ENCODE results near the gene SLC6A19.

SLC6A19 gene

GRCh38 chr5:1181451-1182359 lies 19.7 kb upstream of the SLC6A19 start:
- DNase-seq, result no peak

- no peak for DNase-seq
Observed at GRCh38 chr5:1182360-1182632, 19.1 kb upstream of the SLC6A19 start.

GRCh38 chr5:1182633-1183423 lies 18.6 kb upstream of the SLC6A19 start:
- DNase-seq, result no peak

- DNase-seq, result no peak
Observed at GRCh38 chr5:1183424-1184162, 17.8 kb upstream of the SLC6A19 start.

- no peak for DNase-seq
Observed at GRCh38 chr5:1184163-1184470, 17.3 kb upstream of the SLC6A19 start.

GRCh38 chr5:1184481-1184880 lies 16.9 kb upstream of the SLC6A19 start:
- no peak for DNase-seq

- no peak for DNase-seq
Observed at GRCh38 chr5:1185038-1185627, 16.3 kb upstream of the SLC6A19 start.

GRCh38 chr5:1185629-1186350 lies 15.6 kb upstream of the SLC6A19 start:
- no peak for DNase-seq

GRCh38 chr5:1186351-1187233 lies 14.8 kb upstream of the SLC6A19 start:
- no peak for DNase-seq

- DNase-seq, result no peak
Observed at GRCh38 chr5:1187234-1187949, 14.0 kb upstream of the SLC6A19 start.

- no peak for DNase-seq
Observed at GRCh38 chr5:1187950-1188334, 13.5 kb upstream of the SLC6A19 start.

GRCh38 chr5:1188464-1188863 lies 12.9 kb upstream of the SLC6A19 start:
- no peak for DNase-seq

GRCh38 chr5:1189269-1189668 lies 12.1 kb upstream of the SLC6A19 start:
- DNase-seq, result no peak

- DNase-seq, result no peak
Observed at GRCh38 chr5:1190278-1190677, 11.1 kb upstream of the SLC6A19 start.

- DNase-seq, result no peak
Observed at GRCh38 chr5:1190837-1191239, 10.6 kb upstream of the SLC6A19 start.

GRCh38 chr5:1192971-1193590 lies 8.3 kb upstream of the SLC6A19 start:
- DNase-seq, result no peak

- no peak for DNase-seq
Observed at GRCh38 chr5:1193591-1193985, 7.8 kb upstream of the SLC6A19 start.

- DNase-seq, result no peak
Observed at GRCh38 chr5:1194378-1194777, 7.0 kb upstream of the SLC6A19 start.

GRCh38 chr5:1195439-1195838 lies 6.0 kb upstream of the SLC6A19 start:
- DNase-seq, result no peak

GRCh38 chr5:1195916-1196315 lies 5.5 kb upstream of the SLC6A19 start:
- no peak for DNase-seq

- DNase-seq, result no peak
Observed at GRCh38 chr5:1196562-1196961, 4.8 kb upstream of the SLC6A19 start.

Data from activated naive CD4-positive, alpha-beta T cell treated with Interleukin-2 at 50 U/mL for 16 hours (primary cell).